Ishikawa (cell line): ENCODE data around the gene MRPL40.

Source experiments
- CEBPB ChIP-seq: IDR thresholded peaks from 2 replicates; pipeline ENCODE4 v1.6.1; 2012
- CREB1 ChIP-seq: IDR thresholded peaks from 2 replicates; pipeline ENCODE4 v1.6.1; 2012; ENCODE audit warnings: low read depth
- EGR1 ChIP-seq: IDR thresholded peaks from 2 replicates; pipeline ENCODE4 v1.6.1; 2012
- EP300 ChIP-seq: IDR thresholded peaks from 2 replicates; pipeline ENCODE4 v1.6.1; 2012; ENCODE audit warnings: borderline replicate concordance
- FOXM1 ChIP-seq: IDR thresholded peaks from 2 replicates; pipeline ENCODE4 v1.6.1; 2012; ENCODE audit warnings: low read depth, borderline replicate concordance
- MAX ChIP-seq: IDR thresholded peaks from 2 replicates; pipeline ENCODE4 v1.6.1; 2012
- NFIC ChIP-seq: IDR thresholded peaks from 2 replicates; pipeline ENCODE4 v1.6.1; 2012
- RAD21 ChIP-seq: IDR thresholded peaks from 2 replicates; pipeline ENCODE4 v1.6.1; 2012; ENCODE audit warnings: low read depth
- REST ChIP-seq: IDR thresholded peaks from 2 replicates; pipeline ENCODE4 v1.6.1; 2012; ENCODE audit warnings: low read depth, mild to moderate bottlenecking
- TAF1 ChIP-seq: IDR thresholded peaks from 2 replicates; pipeline ENCODE4 v1.6.1; 2012; ENCODE audit warnings: low read depth, mild to moderate bottlenecking
- TCF12 ChIP-seq: IDR thresholded peaks from 2 replicates; pipeline ENCODE4 v1.6.1; 2012; ENCODE audit warnings: low read depth
- TEAD4 ChIP-seq: IDR thresholded peaks from 2 replicates; pipeline ENCODE4 v1.6.1; 2012
- USF1 ChIP-seq: IDR thresholded peaks from 2 replicates; pipeline ENCODE4 v1.6.1; 2012
- YY1 ChIP-seq: IDR thresholded peaks from 2 replicates; pipeline ENCODE4 v1.6.1; 2012; ENCODE audit warnings: low read depth
- ZBTB7A ChIP-seq: IDR thresholded peaks from 2 replicates; pipeline ENCODE4 v1.6.1; 2012; ENCODE audit warnings: low read depth

The MRPL40 gene

GRCh38 chr22:19466848-19467752 is 34.8 kb downstream of the MRPL40 start:
- TF ChIP-seq YY1 (no peak), NFIC (no peak), MAX (no peak), EP300 (no peak), RAD21 (no peak), CREB1 (no peak), REST (no peak), CEBPB (no peak), TAF1 (no peak), ZBTB7A (no peak), EGR1 (no peak), TCF12 (no peak), TEAD4 (no peak), FOXM1 (no peak), USF1 (no peak)

- TF ChIP-seq NFIC (no peak), MAX (no peak), TEAD4 (no peak), YY1 (no peak), TCF12 (no peak), USF1 (no peak), REST (no peak), EGR1 (no peak), CEBPB (no peak), CREB1 (no peak), EP300 (no peak), TAF1 (no peak), FOXM1 (no peak), ZBTB7A (no peak), RAD21 (no peak)
These were observed 35.6 kb downstream of the MRPL40 start for GRCh38 chr22:19467912-19468311.

GRCh38 chr22:19469421-19469820 is 37.1 kb downstream of the MRPL40 start:
- TF ChIP-seq YY1 (no peak), CEBPB (no peak), CREB1 (no peak), USF1 (no peak), ZBTB7A (no peak), TEAD4 (no peak), EGR1 (no peak), NFIC (no peak), TCF12 (no peak), REST (no peak), EP300 (no peak), FOXM1 (no peak), TAF1 (no peak)
